KMS-11 (cell line): ENCODE data around the gene MYO15A.
"Not testable (repeated sequence)": the region's sequence is repeated elsewhere in the genome, so short reads cannot be mapped to it uniquely, and the experiment has no call there.

Experiments used
- H2AFZ ChIP-seq: fragments of 200-600 bp; sonication (generic); 2 replicates; pipeline ENCODE4 v1.6.1; 2016; ENCODE audit warnings: antibody characterized with exemption, mixed run types, low read depth
- H3K27ac ChIP-seq: fragments of 200-600 bp; sonication (generic); 2 replicates; pipeline ENCODE4 v1.6.1; 2016; ENCODE audit warnings: mild to moderate bottlenecking, mixed run types
- H3K27me3 ChIP-seq: fragments of 200-600 bp; sonication (generic); 2 replicates; pipeline ENCODE4 v1.6.1; 2017; ENCODE audit warnings: mild to moderate bottlenecking, low read depth, mixed run types, moderate library complexity; ENCODE audit not compliant: insufficient read depth
- H3K36me3 ChIP-seq: fragments of 200-600 bp; sonication (generic); 2 replicates; pipeline ENCODE4 v1.6.1; 2017; ENCODE audit warnings: mild to moderate bottlenecking, mixed run types; ENCODE audit not compliant: insufficient read depth
- H3K4me1 ChIP-seq: fragments of 200-600 bp; sonication (generic); 2 replicates; pipeline ENCODE4 v1.6.1; 2016; ENCODE audit warnings: mild to moderate bottlenecking, low read depth, mixed run types; ENCODE audit not compliant: poor library complexity, severe bottlenecking
- H3K4me2 ChIP-seq: fragments of 200-600 bp; sonication (generic); 2 replicates; pipeline ENCODE4 v1.7.0; 2016; ENCODE audit warnings: mild to moderate bottlenecking, mixed run types
- H3K4me3 ChIP-seq: fragments of 200-600 bp; sonication (generic); IDR thresholded peaks from 2 replicates; pipeline ENCODE4 v1.6.1; 2017; ENCODE audit warnings: low read depth, low read length, mixed read lengths; ENCODE audit not compliant: insufficient read depth
- H3K79me2 ChIP-seq: fragments of 200-600 bp; sonication (generic); 2 replicates; pipeline ENCODE4 v1.6.1; 2016; ENCODE audit warnings: low read depth, mixed run types; ENCODE audit not compliant: insufficient read depth
- H3K9ac ChIP-seq: fragments of 200-600 bp; sonication (generic); 2 replicates; pipeline ENCODE4 v1.6.1; 2016; ENCODE audit warnings: mild to moderate bottlenecking, mixed run types
- H4K20me1 ChIP-seq: fragments of 200-600 bp; sonication (generic); 2 replicates; pipeline ENCODE4 v1.6.1; 2016; ENCODE audit warnings: mild to moderate bottlenecking, mixed run types; ENCODE audit not compliant: insufficient read depth
- CTCF ChIP-seq: fragments of 200-600 bp; sonication (generic); conservative IDR thresholded peaks from 2 replicates; pipeline ENCODE4 v1.6.1; 2017; ENCODE audit warnings: low read depth, mild to moderate bottlenecking, antibody characterized with exemption, low read length, moderate library complexity, mixed read lengths

Gene MYO15A

GRCh38 chr17:18208092-18208491 lies 99.5 kb downstream of the MYO15A start:
- TF ChIP-seq CTCF, result no peak
- Histone ChIP-seq H3K4me3 (no peak overlapping the region), H4K20me1 (no peaks in the 10 kb centered on the region), H3K9ac (no peak overlapping the region), H3K79me2 (no peaks in the 10 kb centered on the region), H3K4me1 (no peaks in the 10 kb centered on the region), H3K27me3 (no peaks in the 10 kb centered on the region), H3K4me2 (no peak overlapping the region), H3K27ac (no peak overlapping the region), H3K36me3 (no peaks in the 10 kb centered on the region), H2AFZ (no peak overlapping the region)

DNA sequence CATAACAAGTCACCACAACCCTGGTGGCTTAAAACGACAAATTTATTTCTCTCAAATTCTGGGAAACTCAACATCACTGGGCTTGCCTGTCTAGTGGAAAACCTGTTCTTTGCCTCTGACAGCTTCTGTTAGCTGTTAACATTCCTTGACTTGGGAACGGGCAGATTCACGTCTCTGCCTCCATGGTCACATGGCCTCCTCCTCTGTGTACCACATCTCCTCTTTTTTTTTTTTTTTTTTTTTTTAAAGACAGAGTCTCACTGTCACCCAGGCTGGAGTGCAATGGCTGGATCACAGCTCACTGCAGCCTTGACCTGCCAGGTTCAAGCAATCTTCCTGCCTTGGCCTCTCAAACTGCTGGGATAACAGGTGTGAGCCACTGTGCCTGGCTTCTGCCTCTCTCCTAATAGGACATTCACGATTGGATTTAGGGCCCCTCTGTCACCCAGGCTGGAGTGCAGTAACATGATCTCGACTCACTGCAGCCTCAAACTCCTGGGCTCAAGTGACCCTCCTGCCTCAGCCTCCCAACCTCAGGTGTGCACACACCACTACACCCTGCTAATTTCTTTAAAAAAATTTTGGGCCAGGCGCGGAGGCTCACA lies 105.2 kb downstream of the MYO15A start:
- H3K27me3 ChIP-seq, result no peaks in the 10 kb centered on the region
- no peak overlapping the region for H3K27ac ChIP-seq
- H3K4me3 ChIP-seq, result no peak overlapping the region
- H3K36me3 ChIP-seq, result no peaks in the 10 kb centered on the region
- no peaks in the 10 kb centered on the region for H4K20me1 ChIP-seq
- H3K79me2 ChIP-seq, result no peaks in the 10 kb centered on the region
- no peak for TF ChIP-seq CTCF
- H2AFZ ChIP-seq, result no peak overlapping the region
- H3K9ac ChIP-seq, result no peak overlapping the region
- H3K4me2 ChIP-seq, result no peak overlapping the region
- no peaks in the 10 kb centered on the region for H3K4me1 ChIP-seq

DNA sequence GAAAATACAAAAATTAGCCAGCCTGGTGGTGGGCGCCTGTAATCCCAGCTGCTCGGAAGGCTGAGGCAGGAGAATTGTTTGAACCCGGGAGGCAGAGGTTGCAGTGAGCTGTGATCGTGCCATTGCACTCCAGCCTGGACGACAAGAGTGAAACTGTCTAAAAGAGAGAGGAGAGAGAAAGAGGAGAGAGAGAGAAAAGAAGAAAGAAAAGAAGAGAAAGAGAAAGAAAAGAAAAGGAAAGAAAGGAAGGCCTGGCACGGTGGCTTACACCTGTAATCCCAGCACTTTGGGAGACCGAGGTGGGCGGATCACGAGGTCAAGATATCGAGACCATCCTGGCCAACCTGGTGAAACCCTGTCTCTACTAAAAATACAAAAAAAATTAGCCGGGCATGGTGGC lies 108.3 kb downstream of the MYO15A start:
- H3K9ac ChIP-seq, H2AFZ ChIP-seq, H3K79me2 ChIP-seq, H3K27me3 ChIP-seq, H3K36me3 ChIP-seq, H3K4me1 ChIP-seq, H4K20me1 ChIP-seq, H3K4me2 ChIP-seq, H3K4me3 ChIP-seq, H3K27ac ChIP-seq: not testable (repeated sequence)

DNA sequence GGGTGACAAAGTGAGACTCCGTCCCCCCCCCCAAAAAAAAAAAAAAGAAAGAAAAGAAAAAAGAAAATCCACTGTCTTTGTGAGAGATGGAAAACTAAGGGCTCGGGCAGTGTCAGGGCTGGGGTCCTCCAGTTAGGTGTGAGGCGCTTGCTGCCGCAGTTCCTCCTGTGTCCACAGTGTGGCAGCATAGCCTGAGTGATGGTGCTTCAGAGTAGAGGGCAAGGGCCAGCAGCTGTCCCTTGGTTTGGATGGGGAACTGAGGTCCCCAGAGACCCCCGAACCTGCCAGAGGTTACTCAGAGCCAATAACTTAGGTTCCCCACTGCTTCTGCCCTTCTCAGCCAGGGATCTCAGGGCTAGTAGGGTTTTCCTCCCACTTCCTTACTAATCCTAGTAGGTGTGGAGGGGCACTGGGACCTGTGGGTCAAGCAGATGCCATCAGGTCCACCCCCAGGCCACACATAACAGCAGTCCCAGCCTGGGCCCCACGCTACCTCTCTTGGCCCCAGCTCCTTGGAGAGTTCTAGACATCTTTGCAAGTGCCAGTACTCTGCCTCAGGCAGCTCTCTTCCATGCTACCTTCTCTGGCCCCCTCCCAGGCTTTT lies 109.0 kb downstream of the MYO15A start:
- no peak overlapping the region for H3K9ac ChIP-seq
- H3K4me1 ChIP-seq, result no peaks in the 10 kb centered on the region
- no peak overlapping the region for H3K4me2 ChIP-seq
- no peak overlapping the region for H2AFZ ChIP-seq
- H3K27me3 ChIP-seq, result no peaks in the 10 kb centered on the region
- H3K27ac ChIP-seq, result no peak overlapping the region
- H3K79me2 ChIP-seq, result no peaks in the 10 kb centered on the region
- H4K20me1 ChIP-seq, result no peaks in the 10 kb centered on the region
- no peak overlapping the region for H3K4me3 ChIP-seq
- H3K36me3 ChIP-seq, result no peaks in the 10 kb centered on the region
- TF ChIP-seq CTCF, result peak; percentile 71

DNA sequence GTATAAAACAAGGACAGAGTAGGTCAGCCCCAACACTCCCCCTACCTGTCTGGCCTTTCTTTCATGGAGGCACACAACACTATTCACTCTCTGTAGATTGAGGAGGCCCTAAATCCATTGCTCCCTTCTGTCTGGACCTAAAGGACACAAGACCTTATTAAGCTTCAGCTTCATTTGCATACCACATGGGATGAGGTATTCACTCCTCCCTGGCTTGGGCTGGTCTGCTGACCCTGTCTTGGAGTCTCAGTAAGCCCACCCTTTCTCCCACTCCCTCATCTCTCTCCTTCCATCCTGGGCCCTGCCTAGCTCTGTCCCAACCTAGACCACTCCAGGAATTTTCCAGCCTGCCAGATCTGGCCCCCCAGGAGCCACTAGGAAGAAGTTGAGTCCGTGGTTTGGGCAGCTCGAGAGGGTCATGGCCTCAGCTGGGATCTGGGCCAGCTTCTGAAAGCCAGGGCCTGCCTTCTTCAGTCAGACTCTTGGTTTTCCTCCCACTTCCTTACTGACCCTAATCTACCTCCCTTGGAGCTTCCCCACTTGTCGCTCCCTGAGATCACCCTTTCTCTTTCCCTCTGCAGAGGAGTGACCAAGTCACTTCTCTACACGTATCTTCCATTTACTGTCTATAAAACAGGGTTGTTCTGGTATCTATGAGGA lies 110.3 kb downstream of the MYO15A start:
- H3K27ac ChIP-seq, result no peak overlapping the region
- H3K79me2 ChIP-seq, result no peaks in the 10 kb centered on the region
- no peaks in the 10 kb centered on the region for H3K36me3 ChIP-seq
- H3K4me3 ChIP-seq, result no peak overlapping the region
- no peak overlapping the region for H3K9ac ChIP-seq
- H3K27me3 ChIP-seq, result no peaks in the 10 kb centered on the region
- H2AFZ ChIP-seq, result no peak overlapping the region
- no peaks in the 10 kb centered on the region for H4K20me1 ChIP-seq
- no peaks in the 10 kb centered on the region for H3K4me1 ChIP-seq
- TF ChIP-seq CTCF, result no peak
- no peak overlapping the region for H3K4me2 ChIP-seq
